Stimulated activated CD4-positive, alpha-beta T cell treated with anti-CD3 and anti-CD28 coated beads, Interleukin-4, amount 100 ng/mL, for 4 hours (primary cell): ENCODE data around the gene COLEC11.

Experiments used
- DNase-seq, 2 experiments: peaks; one replicate each; pipeline ENCODE4 v3.0.0-alpha.2; 2020

COLEC11 gene

DNA sequence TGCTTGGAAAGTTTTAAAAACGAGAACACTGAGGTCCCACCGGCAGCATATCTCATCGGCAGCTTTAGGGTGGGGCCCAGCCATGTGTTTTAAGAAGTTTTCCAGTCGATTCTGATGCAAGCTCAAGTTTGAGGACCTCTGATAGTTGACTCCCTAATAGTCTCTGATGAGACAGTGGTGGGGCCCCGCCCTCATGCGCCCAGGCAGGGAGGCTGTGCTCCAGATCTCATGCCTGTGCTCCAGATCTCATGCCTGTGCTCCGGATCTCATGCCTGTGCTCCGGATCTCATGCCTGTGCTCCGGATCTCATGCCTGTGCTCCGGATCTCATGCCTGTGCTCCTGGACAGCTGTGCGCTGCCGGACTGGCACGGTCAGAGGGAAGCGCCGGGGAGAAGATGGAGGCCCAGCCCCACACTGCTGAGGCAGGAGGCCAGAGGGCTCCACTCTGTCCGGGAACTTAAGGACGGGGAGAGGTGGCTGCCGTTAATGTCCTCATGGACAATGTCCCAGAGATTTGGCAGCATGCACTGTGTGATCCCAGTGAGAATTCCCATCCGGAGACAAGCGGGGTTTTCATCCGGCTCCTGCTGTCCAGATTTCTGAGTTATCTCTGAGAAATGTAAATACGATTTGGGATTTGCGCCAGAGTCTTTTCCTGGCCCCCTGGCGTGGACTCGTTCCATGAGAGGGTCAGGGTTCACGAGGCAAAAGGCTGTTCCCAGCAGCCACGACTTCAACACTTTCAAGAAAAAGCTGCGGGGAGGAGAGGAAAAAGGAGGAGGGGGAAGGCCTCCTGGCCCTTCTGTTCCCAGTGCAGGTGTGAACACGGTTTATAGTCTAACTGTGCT, 9.4 kb upstream of the COLEC11 start:
- DNase-seq: no peak

DNA sequence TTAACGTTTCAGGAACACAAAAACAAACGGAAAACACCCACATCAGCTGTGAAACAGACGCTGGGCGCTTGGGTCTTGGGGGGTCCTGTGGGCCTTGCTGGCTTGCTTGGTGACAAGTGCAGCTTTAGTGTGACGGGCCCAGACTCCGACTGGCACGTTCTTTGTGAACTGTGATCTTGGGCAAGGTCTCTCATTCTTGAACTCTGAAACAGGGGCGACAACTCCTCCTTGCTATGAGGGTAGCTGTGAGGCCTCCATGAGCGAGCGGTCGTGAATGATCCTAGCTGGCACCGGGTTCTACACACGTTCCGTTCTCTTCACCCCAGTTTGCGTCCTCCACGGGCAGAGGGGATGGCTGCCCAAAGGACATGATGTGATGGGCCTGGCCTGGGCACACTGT, 8.7 kb upstream of the COLEC11 start:
- DNase-seq: no peak

DNA sequence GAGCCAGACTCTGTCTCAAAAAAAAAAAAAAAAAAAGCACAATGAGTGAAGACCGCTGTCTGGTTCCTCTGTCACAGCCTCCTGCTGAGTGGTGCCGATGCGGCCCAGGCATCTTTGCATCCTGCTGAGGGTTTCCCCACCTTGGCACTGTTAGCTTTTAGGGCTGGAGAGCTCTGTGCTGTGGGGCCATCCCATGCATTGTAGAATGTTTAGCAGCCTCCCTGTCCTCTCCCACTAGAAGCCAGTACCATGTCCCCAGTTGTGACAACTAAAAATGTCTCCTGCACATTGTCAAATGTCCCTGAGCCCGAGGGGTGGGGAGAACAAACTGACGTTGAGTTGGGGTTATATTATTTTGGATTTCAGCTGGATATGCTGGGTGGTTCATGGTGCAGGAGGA, 7.9 kb upstream of the COLEC11 start:
- DNase-seq: no peak

DNA sequence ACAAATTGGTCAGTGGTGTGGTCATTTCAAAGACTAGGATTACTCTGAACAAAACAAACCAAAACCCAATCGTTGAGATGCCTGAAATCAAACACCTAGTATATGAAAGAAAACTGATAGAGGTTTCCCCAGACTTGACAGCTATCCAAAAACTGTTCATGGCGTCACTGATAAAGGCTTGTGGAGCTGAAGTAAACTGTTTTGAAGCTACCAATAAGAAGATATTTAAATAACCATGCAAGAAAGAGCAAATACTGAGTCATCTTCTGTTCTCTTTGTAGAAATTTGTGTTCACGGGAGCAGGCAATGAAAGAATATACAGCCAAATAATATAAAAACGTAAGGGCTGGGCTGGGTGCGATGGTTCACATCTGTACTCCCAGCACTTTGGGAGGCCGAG, 7.5 kb upstream of the COLEC11 start:
- DNase-seq: no peak

DNA sequence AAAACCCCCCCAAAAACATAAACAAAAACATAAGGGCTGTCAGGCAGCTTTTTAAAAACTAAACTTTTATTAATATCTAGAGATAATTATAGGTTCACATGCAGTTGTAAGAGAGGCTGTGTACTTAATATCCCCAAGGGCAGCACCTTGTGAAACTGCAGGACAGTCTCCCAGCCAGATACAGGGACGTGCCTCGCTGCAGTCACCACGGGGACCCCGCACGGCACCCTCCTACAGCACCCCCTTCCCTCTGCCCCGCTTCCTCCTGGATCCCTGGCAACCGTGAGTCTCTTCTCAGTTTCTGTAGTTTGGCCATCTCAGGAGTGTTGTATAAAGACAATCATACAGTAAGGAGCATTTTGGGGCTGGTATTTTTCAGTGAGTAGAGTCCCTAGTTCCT, 6.8 kb upstream of the COLEC11 start:
- DNase-seq: no peak

DNA sequence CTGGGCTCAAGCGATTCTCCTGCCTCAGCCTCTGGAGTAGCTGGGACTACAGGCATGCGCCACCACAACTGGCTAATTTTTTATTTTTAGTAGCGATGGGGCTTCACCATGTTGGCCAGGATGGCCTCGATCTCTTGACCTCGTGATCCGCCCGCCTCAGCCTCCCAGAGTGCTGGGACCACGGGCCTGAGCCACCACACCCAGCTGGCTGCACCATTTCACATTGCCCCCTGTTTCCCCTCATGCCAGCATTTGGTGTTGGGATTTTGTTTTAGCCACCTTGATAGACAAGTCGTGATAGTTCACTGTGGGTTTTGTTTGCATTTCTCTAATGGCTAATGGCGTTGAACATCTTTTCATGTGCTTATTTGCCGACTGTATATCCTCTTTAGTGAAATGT, 5.8 kb upstream of the COLEC11 start:
- no peak for DNase-seq

- no peak for DNase-seq
Observed at GRCh38 chr2:3595404-3595803, 492 bp downstream of the COLEC11 start.

DNA sequence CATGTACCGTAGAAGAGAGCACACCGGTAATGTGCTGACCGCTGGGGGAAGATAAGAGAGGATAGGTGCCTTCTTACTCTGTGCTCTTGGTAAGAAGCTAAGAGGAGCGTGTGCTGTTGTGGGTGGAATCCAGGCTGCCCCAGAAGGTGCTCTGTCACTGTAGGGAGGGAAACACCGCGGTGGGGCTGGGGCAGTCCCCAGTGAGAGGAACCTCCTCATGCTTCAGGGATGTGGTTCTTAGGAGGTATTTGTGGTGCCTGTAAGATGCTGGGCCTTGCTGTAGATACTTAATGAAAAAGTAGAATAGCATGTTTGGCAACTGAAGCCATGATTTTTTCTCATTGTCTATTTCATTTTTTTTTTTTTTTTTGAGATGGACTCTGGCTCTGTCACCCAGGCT, 1.1 kb downstream of the COLEC11 start:
- DNase-seq: no peak

GRCh38 chr2:3596901-3597417, 2.0 kb downstream of the COLEC11 start:
- no peak for DNase-seq

DNA sequence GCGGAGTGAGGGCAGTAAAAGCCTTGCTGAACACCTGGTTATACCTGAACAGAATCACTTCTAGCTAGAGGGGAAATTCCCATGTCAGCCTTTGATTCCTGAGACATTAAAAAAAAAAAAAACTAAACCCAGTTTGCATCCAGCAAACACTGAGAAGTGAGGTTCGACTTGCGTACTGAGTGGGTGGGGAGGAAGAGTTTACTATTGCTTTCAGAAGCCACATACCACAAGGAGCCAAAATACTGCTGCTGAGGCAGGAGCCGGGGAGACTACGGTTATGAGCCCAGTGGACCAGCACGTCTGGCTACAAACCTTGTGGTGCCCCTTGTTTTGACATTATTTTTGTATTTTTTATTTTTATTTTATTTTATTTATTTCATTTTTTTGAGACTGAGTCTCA, 2.7 kb downstream of the COLEC11 start:
- no peak for DNase-seq

DNA sequence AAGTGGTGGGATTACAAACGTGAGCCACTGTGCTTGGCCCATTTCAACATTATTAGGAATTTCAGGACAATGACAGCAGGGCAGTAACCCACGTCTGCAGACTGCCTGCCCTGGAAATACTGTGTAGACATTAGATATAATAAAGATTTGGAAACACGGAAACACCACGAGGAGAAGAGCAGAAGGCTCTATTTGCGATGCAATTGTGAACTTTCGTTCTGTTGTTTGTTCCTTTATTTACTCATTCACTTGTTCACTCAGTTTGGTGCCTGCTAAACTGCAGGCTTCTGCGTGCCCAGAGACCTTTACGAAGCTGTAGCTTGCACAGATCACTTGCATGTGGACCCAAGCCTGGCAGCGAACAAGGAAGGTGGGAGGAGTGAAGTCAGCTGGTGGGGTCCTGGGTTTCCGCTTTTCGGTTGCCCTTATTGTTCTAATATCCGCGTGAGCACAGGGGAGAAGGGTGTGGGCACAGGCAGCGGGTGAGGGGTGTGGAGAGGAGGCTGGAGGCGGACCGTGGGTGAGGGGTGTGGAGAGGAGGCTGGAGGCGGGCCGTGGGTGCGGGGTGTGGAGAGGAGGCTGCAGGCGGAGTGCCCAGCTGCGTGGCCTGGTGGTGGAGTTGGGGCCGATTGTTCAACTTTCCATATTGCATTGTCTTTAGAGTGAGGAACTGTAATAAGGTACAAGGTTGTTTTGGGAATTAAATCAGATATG, 3.4 kb downstream of the COLEC11 start:
- no peak for DNase-seq

DNA sequence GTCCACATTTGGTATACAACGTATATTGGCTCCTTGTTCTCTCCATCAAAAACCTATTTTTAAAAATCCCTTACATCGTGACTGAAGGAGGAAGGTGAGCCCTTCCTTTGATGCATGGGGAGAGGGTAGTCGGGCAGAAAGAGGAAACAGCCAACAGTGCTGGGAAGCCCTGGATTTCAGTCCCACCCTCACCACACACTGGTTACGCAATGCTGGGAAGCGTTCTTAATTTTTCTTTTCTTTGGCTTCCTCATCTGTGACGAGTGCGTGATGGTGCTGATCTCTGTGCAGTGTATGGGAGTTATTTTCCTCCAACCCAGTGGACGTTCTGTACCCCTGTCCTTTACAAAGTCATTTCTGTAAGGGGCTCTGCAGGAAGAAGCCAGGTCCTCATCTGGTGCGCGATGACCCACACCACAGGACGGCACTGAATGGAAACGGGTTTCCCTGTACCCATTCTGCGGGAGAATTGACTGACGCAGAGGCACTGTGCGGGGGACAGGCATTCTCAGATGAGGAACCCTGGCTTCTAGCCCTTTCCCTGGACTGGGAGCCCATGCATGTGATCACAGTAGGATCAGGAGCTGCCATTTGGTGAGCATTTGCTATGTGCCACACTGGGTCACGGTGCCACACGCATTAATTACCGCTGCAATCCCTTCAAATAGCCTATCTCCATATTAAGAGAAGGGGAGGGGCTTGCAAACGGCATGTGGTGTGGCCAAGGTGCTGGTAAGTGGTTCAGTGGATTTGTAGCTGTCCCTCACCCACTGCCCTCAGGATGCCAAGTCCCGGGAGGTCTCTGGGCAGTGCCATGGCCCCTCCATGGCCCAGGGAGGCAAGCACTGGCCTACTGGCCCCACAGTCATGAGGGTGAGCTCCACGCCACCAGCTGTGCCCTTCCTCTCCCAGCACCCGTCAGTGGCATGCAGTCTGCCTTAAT, 4.3 kb downstream of the COLEC11 start:
- no peak for DNase-seq

DNA sequence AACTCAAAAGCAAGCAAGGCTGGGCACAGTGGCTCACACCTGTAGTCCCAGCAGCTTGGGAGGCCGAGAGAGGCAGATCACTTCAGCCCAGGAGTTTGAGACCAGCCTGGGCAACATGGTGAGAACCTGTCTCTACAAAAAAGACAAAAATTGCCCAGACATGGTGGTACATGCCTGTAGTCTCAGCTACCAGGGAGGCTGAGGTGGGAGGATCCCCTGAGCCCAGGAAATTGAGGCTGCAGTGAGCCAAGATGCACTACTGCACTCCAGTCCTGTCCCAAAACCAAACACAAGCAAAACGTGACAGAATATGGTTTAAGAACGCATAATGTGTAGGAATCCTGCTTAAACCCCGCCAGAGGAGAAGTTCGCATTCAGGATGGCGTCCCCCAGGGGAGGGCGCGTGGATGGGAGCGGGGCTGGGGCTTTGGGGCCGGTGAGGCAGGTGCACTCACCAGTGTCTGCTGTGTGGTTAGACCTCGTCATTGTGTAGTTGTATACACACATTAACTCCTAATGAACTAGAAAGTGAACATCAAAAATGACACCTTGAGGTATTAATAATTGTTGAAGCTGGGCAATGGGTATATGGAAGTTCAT, 5.4 kb downstream of the COLEC11 start:
- DNase-seq: no peak

GRCh38 chr2:3601561-3602271, 6.8 kb downstream of the COLEC11 start:
- DNase-seq: no peak

GRCh38 chr2:3602553-3603339, 7.8 kb downstream of the COLEC11 start:
- no peak for DNase-seq

GRCh38 chr2:3603536-3604206, 8.8 kb downstream of the COLEC11 start:
- no peak for DNase-seq

GRCh38 chr2:3604207-3604877, 9.4 kb downstream of the COLEC11 start:
- DNase-seq: no peak

GRCh38 chr2:3604991-3605961, 10.4 kb downstream of the COLEC11 start:
- DNase-seq: no peak

GRCh38 chr2:3606028-3606369, 11.1 kb downstream of the COLEC11 start:
- no peak for DNase-seq
